Activated CD8-positive, alpha-beta T cell treated with anti-CD3 and anti-CD28 coated beads for 36 hours (primary cell): Measurements from ENCODE around the gene ATG2A. TPM values are rescaled to one million over a fixed set of nuclear protein-coding genes. Genes with fewer than 3 reads are reported as not detected.

Experiments used
- ATAC-seq: fragments of 200-7000 bp; cut with Tn5 transposase; one replicate; pipeline ENCODE4 v1.10.0; 2021; ENCODE audit warnings: mild to moderate bottlenecking, moderate library complexity
- CTCF ChIA-PET: fragments of 350-600 bp; sonication (Branson Sonifier 250); formaldehyde crosslinking; loops from one replicate; lab custom pipeline; 2021; ENCODE audit warnings: antibody characterized with exemption; lab: Charles Lee
- POLR2A ChIA-PET: fragments of 350-600 bp; sonication (Branson Sonifier 250); formaldehyde crosslinking; loops from one replicate; lab custom pipeline; 2021; ENCODE audit warnings: antibody characterized with exemption; lab: Charles Lee
- DNase-seq: peaks from one replicate; pipeline ENCODE4 v3.0.0-alpha.2; 2020
- H3K27ac Mint-ChIP-seq: one replicate; pipeline ENCODE4 v1.8.0; 2021; ENCODE audit warnings: mild to moderate bottlenecking, mixed read lengths
- H3K27me3 Mint-ChIP-seq: one replicate; pipeline ENCODE4 v1.8.0; 2021; ENCODE audit warnings: mixed read lengths
- H3K36me3 Mint-ChIP-seq: one replicate; pipeline ENCODE4 v1.8.0; 2021; ENCODE audit warnings: low read depth, mixed read lengths
- H3K4me1 Mint-ChIP-seq: one replicate; pipeline ENCODE4 v1.8.0; 2021; ENCODE audit warnings: low read depth, mixed read lengths
- H3K4me3 Mint-ChIP-seq: one replicate; pipeline ENCODE4 v1.8.0; 2021; ENCODE audit warnings: mild to moderate bottlenecking, moderate library complexity, mixed read lengths
- H3K9me3 Mint-ChIP-seq: one replicate; pipeline ENCODE4 v1.8.0; 2021; ENCODE audit warnings: mixed read lengths
- intact Hi-C: fragments of 100-400 bp; cut with micrococcal nuclease; formaldehyde crosslinking; loops from one replicate; pipeline ENCODE4 v1.10.0; 2022
- total RNA-seq, 2 experiments: library from RNA; stranded (reverse); gene quantifications; one replicate each; pipeline ENCODE4 v1.2.3, GENCODE V29; 2021
- TF ChIP-seq, protein P1 (sequence below): fragments of 200-600 bp; IDR thresholded peaks from one replicate; pipeline ENCODE4 v1.8.0; 2022; ENCODE audit warnings: antibody characterized with exemption, mild to moderate bottlenecking

Gene ATG2A
- total RNA-seq, 2 experiments from 2014 or later, result 17.1 to 17.5 TPM

DNA sequence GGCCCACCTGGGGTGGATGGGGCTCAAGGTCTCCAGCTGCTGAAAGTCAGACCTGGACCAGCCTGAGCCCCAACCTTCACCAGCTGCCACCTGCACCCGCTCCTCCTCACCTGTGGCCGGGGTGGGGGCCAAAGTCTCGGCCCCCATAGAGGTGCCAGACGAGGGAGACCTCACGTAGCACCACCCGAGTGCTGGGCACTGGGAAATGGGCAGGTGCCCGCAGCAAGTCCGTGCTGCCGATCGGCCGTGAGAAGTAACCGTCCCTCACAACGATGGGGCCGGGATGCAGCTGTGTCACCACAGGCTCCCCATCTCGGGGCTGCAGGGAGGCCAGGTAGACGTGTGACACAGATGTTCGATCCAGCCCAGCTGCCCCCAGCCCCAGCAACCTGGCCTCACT is 16.2 kb downstream of the ATG2A start:
- H3K36me3 Mint-ChIP-seq, result peaks cover 10% of the 10 kb centered on the region
- intact Hi-C loops, result no loop called here
- ATAC-seq (no peak), DNase-seq (no peak)
- H3K27me3 Mint-ChIP-seq, result no peaks in the 10 kb centered on the region
- TF ChIP-seq, protein P1, sequence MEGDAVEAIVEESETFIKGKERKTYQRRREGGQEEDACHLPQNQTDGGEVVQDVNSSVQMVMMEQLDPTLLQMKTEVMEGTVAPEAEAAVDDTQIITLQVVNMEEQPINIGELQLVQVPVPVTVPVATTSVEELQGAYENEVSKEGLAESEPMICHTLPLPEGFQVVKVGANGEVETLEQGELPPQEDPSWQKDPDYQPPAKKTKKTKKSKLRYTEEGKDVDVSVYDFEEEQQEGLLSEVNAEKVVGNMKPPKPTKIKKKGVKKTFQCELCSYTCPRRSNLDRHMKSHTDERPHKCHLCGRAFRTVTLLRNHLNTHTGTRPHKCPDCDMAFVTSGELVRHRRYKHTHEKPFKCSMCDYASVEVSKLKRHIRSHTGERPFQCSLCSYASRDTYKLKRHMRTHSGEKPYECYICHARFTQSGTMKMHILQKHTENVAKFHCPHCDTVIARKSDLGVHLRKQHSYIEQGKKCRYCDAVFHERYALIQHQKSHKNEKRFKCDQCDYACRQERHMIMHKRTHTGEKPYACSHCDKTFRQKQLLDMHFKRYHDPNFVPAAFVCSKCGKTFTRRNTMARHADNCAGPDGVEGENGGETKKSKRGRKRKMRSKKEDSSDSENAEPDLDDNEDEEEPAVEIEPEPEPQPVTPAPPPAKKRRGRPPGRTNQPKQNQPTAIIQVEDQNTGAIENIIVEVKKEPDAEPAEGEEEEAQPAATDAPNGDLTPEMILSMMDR, result no peak
- H3K9me3 Mint-ChIP-seq, result no peaks in the 10 kb centered on the region
- H3K4me1 Mint-ChIP-seq, result peaks cover 10% of the 10 kb centered on the region
- ChIA-PET POLR2A (interaction anchor here (1.1 to 1.4 kb wide), 4 partner anchors 10 to 51 kb away, joined by 3 read pairs; no protein-coding TSS in a partner anchor), CTCF (interaction anchor here (29.9 kb wide), 1 partner anchor 44 kb away, joined by 1168 read pairs; the partner anchor contains the start of gene CDC42BPG)
- no peak overlapping the region for H3K27ac Mint-ChIP-seq
- no peak overlapping the region for H3K4me3 Mint-ChIP-seq

DNA sequence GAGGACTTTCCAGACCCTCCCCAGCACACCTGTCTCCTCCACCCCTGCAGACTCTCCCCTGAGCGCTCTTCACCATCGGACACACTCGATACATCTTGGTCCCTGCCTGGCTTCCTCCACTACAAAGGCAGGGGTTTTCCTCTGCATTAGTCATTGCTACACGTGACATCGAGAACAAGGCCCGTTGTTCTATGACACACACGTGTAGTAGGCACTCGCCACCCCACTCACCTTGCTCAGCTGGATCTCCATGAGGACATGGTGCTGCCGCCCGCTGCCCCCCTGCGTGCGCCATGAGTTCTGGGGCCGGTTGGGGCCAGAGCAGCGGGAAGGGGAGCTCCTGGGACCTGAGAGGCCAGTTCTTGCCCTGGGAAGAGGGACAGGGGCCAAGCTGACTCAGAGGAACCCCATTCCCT is 16.7 kb downstream of the ATG2A start:
- H3K4me3 Mint-ChIP-seq, result no peak overlapping the region
- intact Hi-C loops, result no loop called here
- POLR2A ChIA-PET, result interaction anchor here (1.1 to 1.4 kb wide), 5 partner anchors 11 to 50 kb away, joined by 3 read pairs; no protein-coding TSS in a partner anchor
- no peaks in the 10 kb centered on the region for H3K9me3 Mint-ChIP-seq
- TF ChIP-seq, protein P1, result no peak
- peak overlapping the region; percentile 84 for H3K27ac Mint-ChIP-seq
- DNase-seq, result peak; percentile 82
- H3K27me3 Mint-ChIP-seq, result no peaks in the 10 kb centered on the region
- peaks cover 10% of the 10 kb centered on the region for H3K4me1 Mint-ChIP-seq
- CTCF ChIA-PET, result interaction anchor here (29.9 kb wide), 1 partner anchor 44 kb away, joined by 1168 read pairs; the partner anchor contains the start of gene CDC42BPG
- peaks cover 10% of the 10 kb centered on the region for H3K36me3 Mint-ChIP-seq
- ATAC-seq, result peak; percentile 99

- POLR2A ChIA-PET, result interaction anchor here (0.8 kb wide), 1 partner anchor 120 kb away, joined by 3 read pairs; no protein-coding TSS in a partner anchor
- intact Hi-C loops, result no loop called here
- peaks cover 10% of the 10 kb centered on the region for H3K36me3 Mint-ChIP-seq
- no peak overlapping the region for H3K4me3 Mint-ChIP-seq
- no peaks in the 10 kb centered on the region for H3K9me3 Mint-ChIP-seq
- H3K27ac Mint-ChIP-seq, result no peak overlapping the region
- peaks cover 10% of the 10 kb centered on the region for H3K4me1 Mint-ChIP-seq
- TF ChIP-seq, protein P1, result no peak
- ATAC-seq (no peak), DNase-seq (no peak)
- no peaks in the 10 kb centered on the region for H3K27me3 Mint-ChIP-seq
- CTCF ChIA-PET, result interaction anchor here (3.9 to 29.9 kb wide), 2 partner anchors 11 to 42 kb away, joined by 13 to 1168 read pairs; partner anchors contain the start of gene CDC42BPG
Observed at GRCh38 chr11:64898541-64898940, 18.5 kb downstream of the ATG2A start.

DNA sequence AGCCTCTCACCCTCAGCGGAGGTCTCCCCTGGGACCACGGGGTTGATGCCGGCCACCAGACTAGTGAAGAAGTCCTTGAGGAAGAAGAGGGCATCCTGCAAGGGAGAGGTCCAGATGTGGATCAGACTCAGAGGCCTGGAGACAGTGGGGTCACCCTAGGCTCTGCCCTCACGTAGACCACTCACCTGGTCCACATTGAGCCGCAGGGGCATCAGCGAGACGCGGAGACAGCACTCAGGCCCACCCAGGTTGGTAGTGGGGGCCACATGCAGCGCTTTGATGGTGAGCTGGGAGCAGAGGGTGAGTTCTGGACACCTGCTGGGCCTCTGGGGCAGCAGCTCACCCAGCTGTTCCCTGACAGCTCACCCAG is 18.9 kb downstream of the ATG2A start:
- Mint-ChIP-seq H3K4me1 (peaks cover 10% of the 10 kb centered on the region), H3K27me3 (no peaks in the 10 kb centered on the region), H3K4me3 (no peak overlapping the region), H3K27ac (no peak overlapping the region), H3K9me3 (no peaks in the 10 kb centered on the region), H3K36me3 (peaks cover 10% of the 10 kb centered on the region)
- POLR2A ChIA-PET, result no interaction called here
- DNase-seq (no peak), ATAC-seq (no peak)
- CTCF ChIA-PET, result interaction anchor here (3.9 to 29.9 kb wide), 2 partner anchors 11 to 42 kb away, joined by 13 to 1168 read pairs; partner anchors contain the start of gene CDC42BPG
- intact Hi-C loops, result no loop called here
- TF ChIP-seq, protein P1, result no peak

- Mint-ChIP-seq H3K4me1 (peaks cover 10% of the 10 kb centered on the region), H3K27ac (no peak overlapping the region), H3K9me3 (no peaks in the 10 kb centered on the region), H3K27me3 (no peaks in the 10 kb centered on the region), H3K4me3 (no peak overlapping the region), H3K36me3 (peaks cover 10% of the 10 kb centered on the region)
- TF ChIP-seq, protein P1, result no peak
- CTCF ChIA-PET, result interaction anchor here (1.3 to 29.9 kb wide), 3 partner anchors 10 to 57 kb away, joined by 3 to 1168 read pairs (median 13); partner anchors contain the start of gene CDC42BPG
- ATAC-seq (no peak), DNase-seq (no peak)
- POLR2A ChIA-PET, result no interaction called here
- intact Hi-C loops, result no loop called here
Observed at GRCh38 chr11:64897381-64898075, 19.5 kb downstream of the ATG2A start.
